ENCODE data around the gene ADGRG3.
"Not testable (repeated sequence)": the region's sequence is repeated elsewhere in the genome, so short reads cannot be mapped to it uniquely, and the experiment has no call there.

Gene ADGRG3

GRCh38 chr16:57699481-57699880 is 31.4 kb downstream of the ADGRG3 start:
- DNase-seq, result no peak

DNA sequence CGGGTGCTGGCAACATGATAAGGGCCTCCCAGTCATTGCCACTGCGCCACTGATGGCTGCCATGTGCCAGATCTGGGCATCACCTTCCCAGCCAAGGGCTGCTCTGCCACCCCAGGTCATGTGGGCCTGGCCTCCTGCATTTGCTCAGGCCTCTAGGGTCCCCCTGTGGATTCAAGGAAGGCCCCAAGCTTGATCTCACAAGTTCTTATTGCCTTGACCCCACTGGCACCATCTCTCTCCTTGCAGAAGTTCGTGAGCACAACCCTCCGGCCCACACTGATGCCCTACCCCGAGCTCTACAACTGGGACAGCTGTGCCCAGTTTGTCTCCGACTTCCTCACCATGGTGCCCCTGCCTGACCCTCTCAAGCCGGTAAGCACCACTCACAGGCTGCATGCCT is 31.8 kb downstream of the ADGRG3 start:
- DNase-seq, result no peak

GRCh38 chr16:57700781-57701551 is 32.9 kb downstream of the ADGRG3 start:
- no peak for DNase-seq

GRCh38 chr16:57701759-57702371 is 33.8 kb downstream of the ADGRG3 start:
- no peak for DNase-seq

- no peak for DNase-seq
Observed at GRCh38 chr16:57703416-57704010, 35.4 kb downstream of the ADGRG3 start.

DNA sequence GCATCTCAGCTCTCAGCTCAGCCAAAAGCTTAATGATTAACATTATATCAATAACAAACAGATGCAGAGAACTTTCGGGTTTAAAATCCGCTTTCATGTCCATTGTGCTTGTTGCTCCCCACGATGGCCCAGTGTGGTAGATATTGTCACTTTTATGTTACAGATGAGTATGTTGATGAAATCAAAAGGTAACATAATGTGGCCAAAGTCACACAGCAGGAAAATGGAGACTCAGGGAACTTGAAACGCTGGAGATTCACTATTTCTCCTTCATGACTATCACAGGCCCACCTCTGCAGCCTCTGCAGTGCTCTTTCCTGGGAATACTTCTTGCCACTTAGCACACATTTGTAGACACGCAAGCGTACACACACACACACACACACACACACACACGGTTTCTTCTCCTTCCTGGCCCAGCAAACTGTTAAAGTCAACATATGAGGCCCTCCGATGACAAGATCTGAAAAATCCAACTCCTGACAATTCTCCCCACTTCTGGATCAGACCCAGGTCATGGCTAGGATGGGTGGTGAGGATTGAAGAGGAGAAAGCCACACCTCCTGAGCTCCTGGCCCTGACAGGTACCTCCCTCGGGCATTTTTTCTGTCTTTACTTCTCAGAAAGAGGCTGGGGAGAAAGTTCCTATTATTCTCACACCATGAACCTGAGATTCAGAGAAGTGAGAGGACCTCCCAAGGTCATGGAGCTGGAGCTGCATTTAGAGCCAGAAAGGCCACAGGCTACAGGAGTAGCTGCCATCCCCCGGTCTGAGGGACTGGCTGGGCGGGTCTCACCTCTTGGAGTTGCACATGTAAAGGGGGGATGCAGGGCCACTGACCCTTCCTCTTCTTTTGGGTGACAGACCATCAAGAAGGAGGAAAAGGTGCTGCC is 36.2 kb downstream of the ADGRG3 start:
- DNase-seq, result no peak

- DNase-seq, result no peak
Observed at GRCh38 chr16:57704905-57705852, 37.1 kb downstream of the ADGRG3 start.

GRCh38 chr16:57706717-57707116 is 38.6 kb downstream of the ADGRG3 start:
- DNase-seq, result no peak

DNA sequence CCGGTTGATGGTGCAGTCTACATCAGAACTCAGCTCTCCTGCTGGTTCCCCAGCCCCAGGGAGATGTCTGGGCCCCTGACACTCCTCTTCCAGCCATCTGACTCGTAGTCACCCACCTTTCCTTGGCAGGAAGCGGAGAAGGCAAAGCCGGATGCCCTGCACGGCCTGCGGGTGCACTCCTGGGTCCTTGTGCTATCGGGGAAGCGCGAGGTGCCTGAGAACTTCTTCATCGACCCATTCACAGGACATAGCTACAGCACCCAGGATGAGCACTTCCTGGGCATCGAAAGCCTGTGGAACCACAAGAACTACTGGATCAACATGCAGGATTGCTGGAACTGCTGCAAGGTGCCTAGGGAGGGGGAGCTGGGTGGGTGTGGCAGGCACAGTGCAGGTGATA is 39.2 kb downstream of the ADGRG3 start:
- DNase-seq, result no peak

DNA sequence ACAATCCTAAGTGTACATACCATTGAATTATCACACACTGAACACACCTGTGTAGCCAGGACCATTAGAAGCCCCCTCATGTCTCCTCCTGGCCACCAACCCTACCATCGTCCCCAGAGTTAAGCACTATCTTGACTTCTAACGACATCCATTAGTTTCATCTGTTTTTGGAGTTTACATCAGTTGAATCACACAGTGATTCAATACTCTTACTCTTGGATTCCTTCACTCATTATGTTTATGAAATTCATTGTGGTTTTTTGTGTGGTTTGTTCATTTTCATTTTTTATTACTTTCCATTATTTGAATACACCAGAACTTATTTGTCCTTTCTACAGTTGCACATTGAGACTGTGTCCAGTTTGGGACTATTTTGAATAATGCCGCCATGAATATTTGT is 40.1 kb downstream of the ADGRG3 start:
- no peak for DNase-seq

GRCh38 chr16:57709663-57710062 is 41.6 kb downstream of the ADGRG3 start:
- no peak for DNase-seq

DNA sequence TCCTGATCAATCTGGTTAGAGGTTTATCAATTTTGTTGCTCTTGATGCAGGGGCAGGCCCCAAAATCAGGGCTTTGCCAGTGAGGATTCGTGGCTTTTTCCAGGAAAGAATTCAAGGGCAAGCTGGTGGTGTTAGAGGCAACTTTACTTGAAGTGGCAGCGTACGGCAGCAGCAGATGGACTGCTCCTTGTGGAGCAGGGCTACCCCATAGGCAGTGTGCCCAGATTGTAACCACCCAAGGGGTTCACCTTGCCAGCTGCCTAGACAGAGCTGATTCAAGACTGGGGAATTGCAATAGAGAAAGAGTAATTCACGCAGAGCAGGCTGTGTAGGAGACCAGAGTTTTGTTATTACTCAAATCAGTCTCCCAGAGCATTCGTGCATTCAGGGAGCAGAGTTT is 43.2 kb downstream of the ADGRG3 start:
- DNase-seq, result no peak

GRCh38 chr16:57711993-57712392 is 43.9 kb downstream of the ADGRG3 start:
- DNase-seq, result no peak

GRCh38 chr16:57712569-57712968 is 44.5 kb downstream of the ADGRG3 start:
- not testable (repeated sequence) for DNase-seq

GRCh38 chr16:57713596-57713995 is 45.5 kb downstream of the ADGRG3 start:
- DNase-seq, result no peak

GRCh38 chr16:57714047-57714446 is 45.9 kb downstream of the ADGRG3 start:
- DNase-seq, result no peak

GRCh38 chr16:57720142-57720575 is 52.1 kb downstream of the ADGRG3 start:
- DNase-seq, result peak; percentile 60

DNA sequence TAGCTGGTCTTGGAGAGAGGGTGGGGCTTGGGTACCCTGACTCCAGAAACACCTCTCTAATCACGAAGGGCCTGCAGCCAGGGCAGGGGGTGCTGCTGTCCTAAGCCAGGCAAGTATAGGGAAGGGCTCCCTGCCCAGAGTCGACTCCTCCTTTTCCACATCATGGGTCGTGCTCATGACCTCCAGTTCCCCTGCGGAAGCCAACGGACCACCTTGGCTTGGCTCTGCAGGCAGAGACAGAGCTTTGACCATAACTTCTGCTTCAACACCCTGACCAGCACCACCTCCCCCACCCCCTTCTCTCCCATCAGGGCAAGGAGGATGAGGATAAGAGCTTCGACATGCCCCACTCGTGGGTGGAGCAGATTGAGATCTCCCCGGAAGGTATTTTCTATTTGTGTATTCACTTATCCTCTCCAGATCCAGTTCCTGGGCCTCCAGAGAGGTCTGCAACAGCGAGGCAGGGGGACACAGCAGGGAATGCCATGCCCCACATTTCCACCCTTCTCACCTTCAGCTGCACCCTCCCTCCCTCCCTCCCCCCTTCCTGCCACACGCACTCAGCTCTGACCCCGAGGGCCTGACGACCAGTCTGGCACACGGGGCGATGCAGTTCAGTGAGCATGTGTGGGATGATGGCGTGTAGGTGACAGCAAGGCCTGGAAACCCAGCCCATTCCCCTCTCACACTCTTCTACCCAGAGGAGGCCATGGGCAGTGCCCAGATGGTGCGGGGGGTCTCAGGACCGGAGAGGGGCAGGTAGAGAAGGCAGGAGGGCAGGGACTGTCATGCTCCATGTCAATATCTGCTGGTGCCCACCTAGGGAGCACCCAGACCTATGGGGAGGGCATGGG is 53.5 kb downstream of the ADGRG3 start:
- DNase-seq, result no peak

DNA sequence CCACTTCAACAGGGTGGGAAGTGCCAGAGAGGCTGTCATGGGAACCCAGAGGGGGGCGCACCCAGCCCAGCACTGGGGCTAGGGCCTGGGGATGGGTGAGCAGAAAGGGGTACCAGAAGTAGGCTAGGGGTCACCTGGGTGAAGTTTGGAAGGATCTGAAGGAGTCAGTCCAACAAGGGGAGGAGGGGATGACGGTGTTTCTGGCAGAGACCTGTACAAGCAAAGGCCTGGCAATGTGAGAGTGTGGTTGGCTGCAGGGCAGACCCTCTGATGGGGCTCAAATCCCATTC is 54.0 kb downstream of the ADGRG3 start:
- no peak for DNase-seq

GRCh38 chr16:57722651-57723050 is 54.5 kb downstream of the ADGRG3 start:
- DNase-seq, result no peak

- DNase-seq, result no peak
Observed at GRCh38 chr16:57723170-57723569, 55.1 kb downstream of the ADGRG3 start.
